H1 (cell line): Measurements from ENCODE around the gene GPD1. TPM values are rescaled to one million over a fixed set of nuclear protein-coding genes. Genes with fewer than 3 reads are reported as not detected.
"Not testable (repeated sequence)": the region's sequence is repeated elsewhere in the genome, so short reads cannot be mapped to it uniquely, and the experiment has no call there.

ENCODE experiments used
- CTCF ChIA-PET: fragments of 300-600 bp; sonication (Branson Sonifier 250); formaldehyde crosslinking; loops from one replicate; lab custom pipeline; 2021; ENCODE audit not compliant: partially characterized antibody; lab: Charles Lee
- POLR2A ChIA-PET: fragments of 300-600 bp; sonication (Branson Sonifier 250); formaldehyde crosslinking; loops from one replicate; lab custom pipeline; 2021; ENCODE audit warnings: inconsistent platforms; ENCODE audit not compliant: partially characterized antibody; lab: Charles Lee
- DNase-seq, 2 experiments: peaks; one replicate each; pipeline versions ENCODE4 v3.0.0 to v3.0.0-alpha.2; 2010 to 2022; ENCODE audit warnings: low spot score in 2 of 2, low read depth in 1 of 2, mixed read lengths in 1 of 2
- FAIRE-seq: peaks from 2 replicates; lab custom pipeline; 2011; peaks lifted over from hg19 to GRCh38; lab: Jason Lieb, UNC
- H2AFZ ChIP-seq: 2 replicates; pipeline ENCODE4 v1.8.1; 2012; ENCODE audit warnings: low read length, inconsistent platforms
- H2AK5ac ChIP-seq: 2 replicates; pipeline ENCODE4 v1.6.1; 2013; ENCODE audit warnings: low read depth, low read length
- H2BK120ac ChIP-seq: replicated peaks from 2 replicates; pipeline ENCODE3; 2013; ENCODE audit warnings: low read depth, low read length, inconsistent platforms
- H2BK12ac ChIP-seq: 2 replicates; pipeline ENCODE4 v1.6.1; 2013; ENCODE audit warnings: low read depth, low read length
- H2BK15ac ChIP-seq: 2 replicates; pipeline ENCODE4 v1.6.1; 2013; ENCODE audit warnings: low read length
- H2BK20ac ChIP-seq: 2 replicates; pipeline ENCODE4 v1.6.1; 2013; ENCODE audit warnings: low read length
- H2BK5ac ChIP-seq: 2 replicates; pipeline ENCODE4 v1.6.1; 2013; ENCODE audit warnings: low read depth, low read length
- H3K14ac ChIP-seq: 2 replicates; pipeline ENCODE4 v1.6.1; 2013; ENCODE audit warnings: inconsistent platforms; ENCODE audit not compliant: insufficient read length
- H3K18ac ChIP-seq: 2 replicates; pipeline ENCODE4 v1.6.1; 2013; ENCODE audit warnings: low read length; ENCODE audit errors: extremely low read depth
- H3K23ac ChIP-seq: 2 replicates; pipeline ENCODE4 v1.6.1; 2013; ENCODE audit warnings: inconsistent platforms; ENCODE audit not compliant: insufficient read length
- H3K23me2 ChIP-seq: 2 replicates; pipeline ENCODE4 v1.6.1; 2013; ENCODE audit warnings: low read depth, low read length
- H3K27ac ChIP-seq: 2 replicates; pipeline ENCODE4 v1.6.1; 2011; ENCODE audit warnings: low read depth, low read length, inconsistent platforms
- H3K27me3 ChIP-seq, 4 experiments: replicated peaks in 1 of 4; 1 replicate in 1 of 4; 2 replicates in 3 of 4; pipeline versions ENCODE4 v1.6.1 to v1.8.1; 2011 to 2013; ENCODE audit warnings: low read length in 3 of 4, mild to moderate bottlenecking in 3 of 4, inconsistent platforms in 2 of 4, mixed read lengths in 2 of 4, moderate library complexity in 1 of 4; ENCODE audit not compliant: control insufficient read depth in 3 of 4, insufficient read depth in 3 of 4; ENCODE audit errors: extremely low read depth in 1 of 4
- H3K36me3 ChIP-seq, 4 experiments: 2 replicates each; pipeline versions ENCODE4 v1.6.1 to v1.8.1; 2011 to 2013; ENCODE audit warnings: mild to moderate bottlenecking in 4 of 4, low read length in 3 of 4, moderate library complexity in 2 of 4, control low read depth in 1 of 4, inconsistent platforms in 1 of 4; ENCODE audit not compliant: insufficient read depth in 4 of 4, control insufficient read depth in 2 of 4
- H3K4ac ChIP-seq: replicated peaks from 2 replicates; pipeline ENCODE3; 2013; ENCODE audit warnings: low read length, low read depth, mixed read lengths, inconsistent platforms; ENCODE audit not compliant: insufficient read length
- H3K4me1 ChIP-seq, 4 experiments: replicated peaks in 1 of 4; 1 replicate in 1 of 4; 2 replicates in 3 of 4; pipeline versions ENCODE4 v1.6.1 to v1.8.1; 2011 to 2013; ENCODE audit warnings: low read length in 3 of 4, inconsistent platforms in 2 of 4, mixed read lengths in 1 of 4; ENCODE audit not compliant: insufficient read depth in 4 of 4, control insufficient read depth in 3 of 4
- H3K4me2 ChIP-seq, 2 experiments: 2 replicates each; pipeline versions ENCODE4 v1.6.1 to v1.8.1; 2011 to 2013; ENCODE audit warnings: low read depth in 2 of 2, low read length in 2 of 2, control low read depth in 1 of 2, inconsistent platforms in 1 of 2, mild to moderate bottlenecking in 1 of 2; ENCODE audit not compliant: insufficient read depth in 1 of 2
- H3K4me3 ChIP-seq, 4 experiments: fragments of 200-600, 300-600 bp in 1 of 4; sonication (generic), shearing (Covaris generic), sonication (Bioruptor Twin) in 1 of 4; 2 replicates each; pipeline versions ENCODE4 v1.5.1 to v1.8.1; 2011 to 2016; ENCODE audit warnings: low read length in 4 of 4, low read depth in 3 of 4, control low read depth in 2 of 4, inconsistent platforms in 2 of 4, mild to moderate bottlenecking in 2 of 4, mixed read lengths in 1 of 4, moderate library complexity in 1 of 4; ENCODE audit not compliant: insufficient read depth in 2 of 4; ENCODE audit errors: extremely low read depth in 1 of 4
- H3K56ac ChIP-seq: replicated peaks from 2 replicates; pipeline ENCODE3; 2013; ENCODE audit warnings: low read depth, mild to moderate bottlenecking, mixed read lengths, low read length, inconsistent platforms; ENCODE audit not compliant: insufficient read length
- H3K79me1 ChIP-seq: 2 replicates; pipeline ENCODE4 v1.6.1; 2013; ENCODE audit warnings: low read depth, low read length, control low read depth
- H3K79me2 ChIP-seq, 2 experiments: 2 replicates each; pipeline versions ENCODE4 v1.6.1 to v1.8.1; 2012 to 2013; ENCODE audit warnings: low read length in 2 of 2, mild to moderate bottlenecking in 2 of 2, inconsistent platforms in 1 of 2; ENCODE audit not compliant: insufficient read depth in 2 of 2, control insufficient read depth in 1 of 2
- H3K9ac ChIP-seq, 4 experiments: replicated peaks in 1 of 4; 1 replicate in 1 of 4; 2 replicates in 3 of 4; pipeline versions ENCODE4 v1.6.1 to v1.8.1; 2011 to 2013; ENCODE audit warnings: low read depth in 3 of 4, low read length in 3 of 4, control low read depth in 2 of 4, mild to moderate bottlenecking in 2 of 4, moderate library complexity in 2 of 4, inconsistent platforms in 1 of 4; ENCODE audit errors: extremely low read depth in 1 of 4
- H3K9me3 ChIP-seq, 2 experiments: 2 replicates each; pipeline versions ENCODE4 v1.6.1 to v1.8.1; 2012 to 2013; ENCODE audit warnings: mild to moderate bottlenecking in 2 of 2, moderate library complexity in 2 of 2, control low read depth in 1 of 2, inconsistent platforms in 1 of 2, low read depth in 1 of 2, low read length in 1 of 2, mixed read lengths in 1 of 2; ENCODE audit not compliant: insufficient read depth in 2 of 2
- H4K20me1 ChIP-seq, 2 experiments: replicated peaks in 1 of 2; 2 replicates each; pipeline versions ENCODE3 to v1.8.1; 2011 to 2013; ENCODE audit warnings: inconsistent platforms in 2 of 2, low read length in 2 of 2, mild to moderate bottlenecking in 1 of 2; ENCODE audit not compliant: insufficient read depth in 2 of 2, control insufficient read depth in 1 of 2
- H4K5ac ChIP-seq: 2 replicates; pipeline ENCODE4 v1.6.1; 2013; ENCODE audit warnings: low read length, low read depth, mixed read lengths, inconsistent platforms; ENCODE audit not compliant: insufficient read length
- H4K8ac ChIP-seq: 2 replicates; pipeline ENCODE4 v1.8.0; 2013; ENCODE audit warnings: mild to moderate bottlenecking, moderate library complexity, low read length, inconsistent platforms; ENCODE audit not compliant: insufficient read depth; ENCODE audit errors: extremely low read depth
- H4K91ac ChIP-seq: replicated peaks from 2 replicates; pipeline ENCODE3; 2013; ENCODE audit warnings: low read length, mixed read lengths, inconsistent platforms; ENCODE audit not compliant: insufficient read length
- WGBS, 2 experiments: shearing (Covaris generic) in 1 of 2; methylation state at CpG; one replicate each; pipeline versions ENCODE4 v1.1.6 to v1.1.7; 2013 to 2015; ENCODE audit warnings: low lambda C conversion rate in 2 of 2, mixed read lengths in 2 of 2, inconsistent platforms in 1 of 2, low coverage in 1 of 2, missing lambda C conversion rate in 1 of 2; ENCODE audit not compliant: insufficient replicate concordance in 2 of 2, insufficient coverage in 1 of 2, insufficient read length in 1 of 2; ENCODE audit errors: extremely low coverage in 1 of 2, missing lambda C conversion rate in 1 of 2; 5-methylcytosine and 5-hydroxymethylcytosine counted together
- polyA plus RNA-seq, 7 experiments: library from polyadenylated mRNA; depleted of rRNA in 3 of 7; stranded (reverse) in 5 of 7; unstranded in 2 of 7; fragments of >200 nt in 5 of 7; fragments of 200-250 nt in 2 of 7; gene quantifications; 1 replicate in 5 of 7; 2 replicates in 1 of 7; 4 replicates in 1 of 7; pipeline versions ENCODE4 v1.2.1 to v1.2.3, GENCODE V29; 2011 to 2013; ENCODE audit warnings: missing spikeins in 2 of 7, mixed read lengths in 2 of 7
- total RNA-seq: library from RNA; stranded (reverse); fragmentation: NEBNext Ultra II Directional; extraction: Animal tissue kit (Norgen Biotek cat#: 25700); gene quantifications from 2 replicates; pipeline ENCODE4 v1.2.1, GENCODE V29; 2021

Gene GPD1
- total and polyA plus RNA-seq, 2 of the 8 experiments (the other 6 are each of a cell fraction or from before 2014, with no cell fraction given), result 0.45 to 0.74 TPM

DNA sequence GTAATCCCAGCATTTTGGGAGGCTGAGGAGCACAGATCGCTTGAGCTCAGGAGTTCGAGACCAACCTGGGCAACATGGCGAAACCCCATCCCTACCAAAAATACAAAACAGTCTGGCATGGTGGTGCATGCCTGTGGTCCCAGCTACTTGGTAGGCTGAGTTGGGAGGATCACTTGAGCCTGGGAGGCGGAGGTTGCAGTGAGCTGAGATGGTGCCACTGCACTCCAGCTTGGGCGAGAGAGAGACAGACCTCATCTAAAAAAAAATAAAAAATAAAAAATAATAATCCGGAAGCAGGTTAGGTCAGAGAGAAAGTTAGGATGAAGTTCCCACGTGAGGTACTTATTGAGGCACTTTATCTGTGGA, 19.4 kb upstream of the GPD1 start:
- H3K4ac ChIP-seq, H3K27ac ChIP-seq, H3K18ac ChIP-seq, H2BK20ac ChIP-seq, H4K8ac ChIP-seq, FAIRE-seq, DNase-seq, H4K91ac ChIP-seq, H3K23me2 ChIP-seq, H3K79me1 ChIP-seq, H3K4me1 ChIP-seq, H3K23ac ChIP-seq, H2BK12ac ChIP-seq, H3K9me3 ChIP-seq, H3K14ac ChIP-seq, H2AK5ac ChIP-seq: not testable (repeated sequence)
- Histone ChIP-seq H4K20me1 (peaks cover 3 to 13% of the 10 kb centered on the region in 2 experiments), H2BK120ac (peak overlapping the region; percentile 58), H3K27me3 (peaks cover 0 to 15% (median 9%) of the 10 kb centered on the region in 4 experiments; a peak in 4 of 7 replicates), H3K79me2 (peaks cover 0 to 22% of the 10 kb centered on the region in 2 experiments; a peak in 3 of 4 replicates), H3K56ac (peak overlapping the region; percentile 33), H3K9ac (peak overlapping the region in 3 of 4 experiments; percentile 52 to 82 (median 54); a peak in 4 of 7 replicates), H4K5ac (peak overlapping the region; percentile 79), H2AFZ (peak overlapping the region; percentile 47; the same call in 1 of the 2 replicates), H3K36me3 (peaks cover 20 to 30% (median 29%) of the 10 kb centered on the region in 4 experiments), H2BK15ac (peak overlapping the region; percentile 37; the same call in 1 of the 2 replicates), H2BK5ac (peak overlapping the region; percentile 90), H3K4me2 (peak overlapping the region; percentile 67 to 95), H3K4me3 (peak overlapping the region; percentile 42 to 88 (median 68))
- 73% methylated on average over 7 of the region's 7 CpGs; no CpG with 5 or more reads in 1 of the 2 experiments for WGBS, 2 experiments
- ChIA-PET POLR2A (interaction anchor here (0.6 to 25.0 kb wide), 22 partner anchors 9 to 343 kb away, joined by 3 to 457 read pairs (median 4); partner anchors contain the start of genes BCDIN3D, CERS5, COX14 and GPD1), CTCF (interaction anchor here (0.6 to 27.3 kb wide), 33 partner anchors 10 to 742 kb away, joined by 3 to 625 read pairs (median 3); partner anchors contain the start of genes AQP5, ASIC1, CERS5 and COX14)
